Dermis blood vessel endothelial cell (primary cell): ENCODE measurements around the gene STOML2. TPM values are rescaled to one million over a fixed set of nuclear protein-coding genes. Genes with fewer than 3 reads are reported as not detected.

Experiments used
- DNase-seq: peaks from one replicate; pipeline ENCODE4 v3.0.0; 2010
- total RNA-seq: library from RNA; depleted of rRNA; stranded (reverse); fragments of >200 nt; gene quantifications from 2 replicates; pipeline ENCODE4 v1.2.3, GENCODE V29; 2014

STOML2 gene
- total RNA-seq, 1 donor from 2014 or later, result 215 TPM

DNA sequence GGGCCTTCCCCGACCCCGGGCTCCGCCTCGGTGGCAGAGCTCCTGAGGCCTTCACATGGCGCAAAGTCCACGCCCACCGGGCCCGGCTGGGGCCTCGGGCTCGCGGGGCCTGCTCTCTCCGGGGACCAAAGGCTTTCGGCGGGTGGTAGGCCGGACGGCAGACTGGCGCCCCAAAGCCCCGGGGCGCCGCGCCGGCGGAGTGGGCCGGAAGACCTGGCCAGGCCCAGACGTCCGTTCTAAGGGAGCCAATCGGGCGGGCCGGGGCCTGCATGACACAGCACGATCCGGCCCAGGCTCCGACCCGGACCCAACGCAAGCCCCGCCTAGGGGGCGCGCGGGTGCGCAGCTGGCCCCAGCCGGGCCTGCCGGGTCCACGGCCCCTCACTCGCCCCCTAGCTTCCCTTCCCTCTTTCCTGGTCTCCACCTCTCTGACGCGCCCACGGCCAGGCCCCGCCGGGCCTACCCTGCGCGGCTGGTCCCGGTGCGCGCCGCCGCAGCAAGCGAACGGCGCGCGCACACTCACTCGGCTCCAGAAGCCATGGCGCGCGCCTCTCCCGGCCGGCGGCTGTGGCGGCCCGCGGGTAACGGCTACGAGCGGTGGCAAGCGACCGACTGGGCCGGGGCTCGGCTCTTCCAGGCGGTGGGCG is 31.0 kb downstream of the STOML2 start:
- peak; percentile 90 for DNase-seq

DNA sequence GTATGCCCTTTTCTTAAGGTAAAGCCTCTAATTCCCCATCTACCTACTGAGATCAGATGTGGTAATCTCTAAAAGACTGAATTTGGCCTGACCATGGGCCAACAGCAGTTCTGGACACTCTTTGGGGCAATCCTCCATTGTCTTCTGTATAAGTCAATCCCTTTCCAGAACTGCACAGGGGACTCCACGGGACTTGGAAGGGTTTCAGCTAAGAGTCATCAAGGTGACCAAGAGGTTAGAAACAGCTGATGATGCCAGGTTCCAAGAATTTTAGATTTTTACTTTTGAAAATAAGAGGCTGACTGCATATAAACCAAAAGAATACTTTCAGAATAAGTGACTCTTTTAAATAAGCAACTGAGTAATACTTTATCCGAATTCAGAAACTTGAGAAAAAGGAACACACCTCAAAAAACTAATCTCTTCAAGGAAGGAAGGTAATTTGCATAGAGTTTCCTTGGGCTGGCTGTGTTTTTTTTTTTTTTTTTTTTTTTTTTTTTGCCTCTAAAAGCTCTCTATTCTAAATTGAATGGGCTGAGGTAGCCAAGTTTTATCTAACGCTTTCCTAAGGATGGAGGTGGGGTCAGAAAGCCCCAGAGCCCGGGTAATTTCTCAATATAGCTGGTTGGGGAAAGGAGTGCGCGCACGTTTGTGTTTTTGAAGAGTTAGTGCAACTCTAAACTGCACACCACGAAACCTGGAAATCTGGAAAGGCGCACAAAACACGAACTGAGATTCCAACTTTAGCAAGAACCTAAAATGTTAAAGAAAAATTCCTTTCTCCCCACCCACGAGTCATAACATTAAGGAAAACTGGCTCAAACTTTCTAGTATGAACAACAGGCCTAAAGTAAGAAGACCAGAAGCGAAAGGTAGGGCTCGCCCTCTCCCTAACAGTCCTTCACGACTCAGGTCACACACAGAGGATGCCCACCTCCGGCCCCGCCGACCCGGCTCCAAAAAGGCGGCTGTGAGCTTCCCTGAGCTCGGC is 31.8 kb downstream of the STOML2 start:
- peak; percentile 46 for DNase-seq

DNA sequence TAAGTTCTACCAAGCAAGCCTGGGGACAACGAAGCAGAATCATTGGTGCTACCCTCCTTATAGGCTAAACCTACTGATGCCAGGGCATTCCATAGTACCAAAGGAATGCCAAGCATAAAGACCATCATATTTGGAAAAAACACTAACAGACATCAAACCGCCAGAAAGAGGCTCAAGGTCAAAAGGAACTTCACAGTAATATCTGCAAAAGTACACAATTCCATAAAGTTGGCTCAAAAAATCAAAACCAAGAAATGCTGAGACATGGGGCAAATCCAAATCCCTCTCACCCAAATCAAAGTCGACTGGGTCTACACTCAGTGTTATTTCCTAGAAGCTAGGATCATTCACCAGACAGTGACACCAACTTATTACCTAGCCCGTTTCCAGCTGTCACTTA is 33.9 kb downstream of the STOML2 start:
- no peak for DNase-seq

DNA sequence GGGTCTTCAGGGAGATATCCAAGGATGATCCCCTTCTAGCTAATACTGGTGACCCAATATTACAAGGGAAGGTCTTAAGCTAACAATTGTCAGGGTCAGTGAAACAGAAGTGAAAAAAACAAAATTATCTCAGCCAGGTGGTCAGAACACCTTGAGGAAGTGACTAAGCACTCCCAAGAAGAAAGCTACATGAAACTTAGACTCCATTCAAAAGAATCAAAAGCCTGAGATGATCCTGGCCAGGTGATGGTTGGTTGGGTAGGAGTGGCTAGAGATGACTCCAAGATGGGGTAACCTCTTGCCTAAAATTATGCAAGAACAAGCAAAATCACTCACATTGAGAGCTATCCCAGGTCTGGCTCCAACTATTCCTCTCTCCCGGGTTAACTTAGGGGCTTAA is 35.9 kb downstream of the STOML2 start:
- no peak for DNase-seq

DNA sequence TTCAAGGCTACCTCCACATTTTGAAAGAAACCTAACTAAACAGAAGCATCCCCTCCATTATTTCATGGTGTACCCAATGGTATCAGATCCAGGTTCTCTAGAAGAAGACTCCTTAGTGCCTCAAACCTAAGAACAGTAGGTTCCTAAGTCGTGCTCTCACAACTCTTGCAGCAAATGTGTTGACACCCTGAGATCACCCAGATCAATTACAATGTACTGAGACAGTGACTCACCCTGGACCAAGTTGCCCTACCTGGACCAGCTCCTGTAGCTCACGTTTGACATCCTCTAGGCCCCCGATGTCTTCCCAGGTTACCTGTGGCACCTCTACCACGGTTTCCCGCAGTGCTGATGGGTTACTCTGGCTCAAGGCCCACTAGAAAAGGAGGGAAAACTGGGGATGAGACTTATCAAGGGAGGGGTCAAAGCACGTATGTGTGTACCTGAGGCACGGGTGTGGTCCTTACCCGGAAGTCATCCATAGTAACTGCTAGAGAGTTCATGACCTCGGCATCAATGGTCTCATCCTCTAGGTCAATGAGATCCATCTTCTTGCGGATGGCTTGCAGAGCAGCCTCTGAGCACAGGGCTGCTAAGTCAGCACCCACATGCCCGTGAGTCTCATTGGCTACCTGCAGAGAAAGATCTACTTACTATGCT is 42.3 kb downstream of the STOML2 start:
- DNase-seq, result no peak

DNA sequence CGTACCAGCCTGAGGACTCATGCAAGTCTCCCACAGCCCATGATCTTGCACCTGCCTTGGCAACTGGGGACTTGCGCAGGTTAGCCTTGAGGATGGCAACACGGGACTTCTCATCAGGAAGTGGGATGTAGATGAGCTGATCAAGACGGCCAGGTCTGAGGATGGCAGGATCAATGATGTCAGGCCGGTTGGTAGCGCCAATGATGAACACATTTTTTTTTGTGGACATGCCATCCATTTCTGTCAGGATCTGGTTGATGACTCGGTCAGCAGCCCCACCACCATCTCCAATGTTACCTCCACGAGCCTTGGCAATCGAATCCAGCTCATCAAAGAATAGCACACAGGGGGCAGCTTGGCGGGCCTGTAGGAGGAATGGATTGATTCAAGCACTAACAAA is 43.5 kb downstream of the STOML2 start:
- no peak for DNase-seq

DNA sequence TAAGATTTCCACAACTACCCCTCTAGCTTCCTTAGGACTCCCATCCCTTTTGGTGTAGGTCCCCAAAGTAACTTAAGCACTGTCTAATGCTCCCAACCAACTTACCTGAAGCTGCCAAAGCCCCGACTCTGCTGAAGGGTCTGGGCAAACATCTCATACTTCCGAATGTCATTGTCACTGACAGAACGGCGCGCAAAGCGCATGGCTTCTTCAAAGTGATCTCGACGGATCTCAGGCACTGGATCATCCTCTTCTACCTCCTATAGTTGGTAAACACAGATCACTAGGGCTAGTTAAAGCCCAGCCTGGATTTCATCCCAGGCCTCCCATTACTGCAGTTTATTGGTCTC is 45.7 kb downstream of the STOML2 start:
- DNase-seq, result no peak

DNA sequence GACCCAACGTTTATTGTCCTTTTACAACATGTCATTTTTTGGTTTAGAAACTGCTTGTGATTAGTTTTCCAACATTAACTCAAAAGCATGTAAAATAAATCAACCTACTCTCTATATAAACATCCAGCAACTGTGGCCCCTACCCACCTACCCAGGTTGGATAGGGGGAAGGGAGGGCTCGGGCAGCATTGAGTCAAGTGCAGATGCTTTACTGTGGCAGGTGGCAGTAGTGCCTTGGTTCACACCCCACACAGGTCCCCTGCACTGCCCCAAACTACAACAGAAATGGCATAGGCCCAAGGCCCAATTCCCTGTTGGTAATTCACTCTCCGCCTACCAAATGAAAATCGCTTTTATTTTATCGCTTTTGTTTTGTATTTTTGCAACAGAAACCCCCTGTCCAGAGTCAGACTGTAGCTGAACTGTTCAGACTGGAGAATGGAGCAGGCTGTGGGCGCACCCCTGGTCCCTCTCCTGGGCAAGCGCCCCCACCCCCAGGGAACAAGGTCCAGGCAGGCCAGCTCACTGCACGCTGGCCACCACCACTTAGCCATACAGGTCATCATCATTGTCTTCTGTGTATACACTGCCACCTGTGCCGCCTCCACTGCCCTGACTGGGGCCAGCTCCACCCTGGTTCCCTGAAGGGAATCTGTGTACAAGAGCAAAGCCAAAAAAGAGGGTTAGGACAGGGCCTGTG is 46.2 kb downstream of the STOML2 start:
- no peak for DNase-seq

DNA sequence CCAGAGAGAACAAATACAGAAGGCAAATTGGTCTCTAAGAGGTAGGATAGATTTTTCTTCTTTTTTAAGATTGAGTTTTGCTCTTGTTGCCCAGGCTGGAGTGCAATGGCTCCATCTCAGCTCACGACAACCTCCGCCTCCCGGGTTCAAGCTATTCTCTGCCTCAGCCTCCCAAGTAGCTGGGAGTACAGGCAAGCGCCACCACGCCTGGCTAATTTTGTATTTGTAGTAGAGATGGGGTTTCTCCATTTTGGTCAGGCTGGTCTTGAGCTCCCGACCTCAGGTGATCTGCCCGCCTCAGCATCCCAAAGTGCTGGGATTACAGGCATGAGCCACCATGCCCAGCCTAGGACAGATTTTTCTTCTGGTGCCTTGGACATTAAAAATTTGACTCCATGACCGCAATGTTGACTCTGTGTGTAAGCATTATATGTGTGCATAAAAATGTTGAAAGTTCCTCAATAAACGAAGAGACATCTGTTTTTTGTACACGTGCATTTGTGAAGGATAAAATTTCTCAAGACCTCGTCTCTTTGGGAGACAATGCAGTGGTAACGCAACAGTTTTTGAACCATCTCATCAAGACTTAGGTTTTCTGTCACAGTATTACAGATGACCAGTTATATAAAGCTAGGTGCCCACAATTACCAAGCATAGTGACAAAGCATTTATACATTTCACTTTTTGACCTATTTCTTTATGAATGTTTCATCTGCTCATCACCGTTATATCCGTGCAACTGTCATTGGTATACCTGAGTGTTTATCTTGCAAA is 47.9 kb downstream of the STOML2 start:
- no peak for DNase-seq

DNA sequence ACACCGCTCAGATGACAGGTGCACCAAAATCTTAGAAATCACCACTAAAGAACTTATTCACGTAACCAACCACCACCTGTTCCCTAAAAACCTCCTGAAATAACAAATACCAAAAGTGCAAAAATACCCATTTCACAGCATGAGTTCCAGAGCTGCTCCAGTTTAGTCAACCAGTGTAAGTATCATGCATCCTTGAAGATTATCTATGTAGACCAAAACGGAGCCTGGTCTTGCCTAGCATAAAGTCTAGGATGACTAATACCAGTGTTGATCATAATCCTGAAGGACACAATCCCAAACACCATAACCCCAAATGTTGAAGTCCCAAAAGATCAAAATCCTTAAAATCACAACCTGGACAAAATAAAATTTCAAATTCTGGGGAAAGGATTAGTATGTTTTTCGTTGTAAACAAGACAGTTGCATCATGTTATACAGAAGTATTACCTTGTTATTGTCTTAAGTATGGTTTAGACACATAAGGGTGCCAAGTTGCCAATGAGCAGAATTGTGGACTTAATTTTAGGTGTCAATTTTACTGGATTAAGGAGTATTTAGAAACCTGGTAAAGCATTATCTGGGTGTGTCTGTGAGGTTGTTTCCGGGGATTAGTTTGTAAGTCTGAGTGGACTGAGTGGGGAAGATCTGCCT is 48.6 kb downstream of the STOML2 start:
- no peak for DNase-seq

DNA sequence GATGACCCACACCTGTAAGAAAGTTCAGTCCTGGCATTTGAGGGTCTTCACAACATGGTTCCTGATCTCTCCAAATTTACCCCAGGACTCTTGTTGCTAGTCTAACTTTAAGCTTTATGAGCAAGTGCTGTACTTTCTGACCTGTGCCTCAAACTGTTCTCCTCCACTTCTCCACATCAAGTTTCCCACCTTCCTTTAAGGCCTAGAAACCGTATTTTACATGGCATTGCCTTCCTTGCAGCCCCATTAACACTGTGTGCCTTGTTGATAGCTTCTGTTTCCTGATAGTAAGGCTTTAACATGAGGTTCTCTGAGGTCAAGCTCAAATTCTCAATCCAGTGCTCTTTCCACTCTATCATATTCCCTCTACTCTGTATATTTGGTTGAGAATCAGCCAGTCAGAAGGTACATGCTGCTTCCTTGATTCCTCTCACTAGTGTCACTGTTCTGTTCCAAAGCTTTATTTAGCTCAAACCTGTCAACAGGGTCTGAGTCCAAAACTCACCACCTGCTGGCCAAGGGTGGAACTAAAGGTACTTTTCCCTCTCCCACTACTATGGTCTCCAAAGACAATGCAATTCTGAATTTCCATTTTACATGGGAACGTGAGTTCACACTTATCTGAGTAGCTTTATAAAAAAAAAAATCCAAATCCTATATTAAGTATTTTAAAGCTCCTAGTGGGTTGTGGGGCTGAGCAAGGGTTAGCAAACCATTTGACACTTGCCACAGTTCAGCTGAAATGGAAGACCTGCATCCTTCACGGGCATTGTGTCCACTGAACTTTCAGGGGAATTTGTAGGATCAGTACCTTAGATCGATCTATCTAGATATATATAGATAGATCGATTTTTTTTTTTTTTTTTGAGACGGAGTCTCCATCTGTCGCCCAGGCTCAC is 51.6 kb downstream of the STOML2 start:
- DNase-seq, result peak; percentile 75

Other genes starting within 250 kb of the STOML2 start
- not detected in 2 replicates for gene PHF24, start 144.8 kb downstream of the STOML2 start, total RNA-seq
- 3.4 and 3.6 TPM in 2 replicates for gene DNAJB5, start 113.4 kb downstream of the STOML2 start, total RNA-seq
- gene VCP, start 30.5 kb downstream of the STOML2 start, total RNA-seq, result 409 and 588 TPM in 2 replicates
- 15.3 and 28.6 TPM in 2 replicates for gene FANCG, start 23.2 kb downstream of the STOML2 start, total RNA-seq
- gene PIGO, start 6.5 kb downstream of the STOML2 start, total RNA-seq, result 11.9 and 18.0 TPM in 2 replicates
- gene ATOSB, start 12.7 kb upstream of the STOML2 start, total RNA-seq, result 15.8 and 26.8 TPM in 2 replicates
- gene UNC13B, start 58.9 kb upstream of the STOML2 start, total RNA-seq, result 39.7 and 48.1 TPM in 2 replicates